GM19239 (cell line): ENCODE data around the gene UBL4A.

Experiments used
- DNase-seq: peaks from one replicate; pipeline ENCODE4 v3.0.0; 2011; ENCODE audit warnings: low spot score; ENCODE audit not compliant: insufficient read length
- FAIRE-seq: peaks from 2 replicates; lab custom pipeline; 2011; peaks lifted over from hg19 to GRCh38; lab: Jason Lieb, UNC

Gene UBL4A

DNA sequence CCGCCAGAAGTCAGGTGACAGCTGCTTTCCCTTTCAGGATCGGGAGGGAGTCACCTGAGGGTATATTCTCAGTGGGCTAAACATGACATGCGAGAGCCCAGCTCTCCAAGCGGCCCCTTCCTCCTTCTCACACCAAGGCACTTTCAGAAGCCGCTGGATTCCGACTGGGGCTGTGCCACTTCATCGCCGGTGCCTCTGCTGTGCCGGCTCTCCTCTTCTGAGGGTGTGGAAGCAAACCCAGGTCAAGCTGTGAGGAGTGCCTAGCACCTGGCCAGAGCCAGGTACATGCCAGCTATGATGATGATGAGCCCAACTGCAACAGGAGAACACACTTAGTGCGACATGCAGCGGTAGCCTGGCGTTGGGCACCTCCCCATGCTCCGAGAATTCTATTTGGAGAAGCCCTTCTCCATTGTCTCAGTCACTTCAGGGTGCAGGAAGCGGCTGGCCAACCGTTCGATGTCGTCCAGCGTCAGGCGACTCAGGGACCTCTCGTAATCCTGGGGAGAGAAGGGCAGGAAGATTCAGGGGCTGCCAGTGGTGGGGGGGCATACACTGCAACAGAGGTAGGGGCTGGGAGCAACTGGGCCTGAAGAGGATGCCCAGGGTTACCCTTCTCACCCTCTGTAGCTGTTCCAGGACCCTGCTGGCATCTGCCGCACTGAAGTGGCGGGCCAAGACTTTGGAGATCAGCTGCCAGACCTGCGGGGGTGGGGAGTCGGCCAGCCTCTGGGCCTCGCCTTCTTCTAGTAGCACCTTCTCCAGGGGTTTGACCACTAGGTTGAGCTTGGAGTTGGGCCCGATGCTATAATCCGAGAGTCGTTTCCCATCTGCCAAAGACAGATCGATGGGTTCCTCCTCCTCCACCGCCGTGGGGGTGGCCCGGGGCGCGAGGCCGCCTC lies 1.0 kb downstream of the UBL4A start:
- DNase-seq (no peak), FAIRE-seq (peak; percentile 90)

GRCh38 chrX:154484255-154485149 lies 1.9 kb downstream of the UBL4A start:
- no peak for FAIRE-seq
- DNase-seq = no peak

- FAIRE-seq = no peak
Measured at GRCh38 chrX:154483325-154483724, 3.1 kb downstream of the UBL4A start.

GRCh38 chrX:154482786-154483185 lies 3.6 kb downstream of the UBL4A start:
- DNase-seq = no peak
- no peak for FAIRE-seq

More at GRCh38 chrX:154483325-154483724, 3.1 kb downstream of the UBL4A start:
- DNase-seq = no peak

GRCh38 chrX:154481911-154482601 lies 4.4 kb downstream of the UBL4A start:
- DNase-seq = no peak
- no peak for FAIRE-seq

- FAIRE-seq = no peak
- no peak for DNase-seq
Measured at GRCh38 chrX:154481195-154481594, 5.2 kb downstream of the UBL4A start.

DNA sequence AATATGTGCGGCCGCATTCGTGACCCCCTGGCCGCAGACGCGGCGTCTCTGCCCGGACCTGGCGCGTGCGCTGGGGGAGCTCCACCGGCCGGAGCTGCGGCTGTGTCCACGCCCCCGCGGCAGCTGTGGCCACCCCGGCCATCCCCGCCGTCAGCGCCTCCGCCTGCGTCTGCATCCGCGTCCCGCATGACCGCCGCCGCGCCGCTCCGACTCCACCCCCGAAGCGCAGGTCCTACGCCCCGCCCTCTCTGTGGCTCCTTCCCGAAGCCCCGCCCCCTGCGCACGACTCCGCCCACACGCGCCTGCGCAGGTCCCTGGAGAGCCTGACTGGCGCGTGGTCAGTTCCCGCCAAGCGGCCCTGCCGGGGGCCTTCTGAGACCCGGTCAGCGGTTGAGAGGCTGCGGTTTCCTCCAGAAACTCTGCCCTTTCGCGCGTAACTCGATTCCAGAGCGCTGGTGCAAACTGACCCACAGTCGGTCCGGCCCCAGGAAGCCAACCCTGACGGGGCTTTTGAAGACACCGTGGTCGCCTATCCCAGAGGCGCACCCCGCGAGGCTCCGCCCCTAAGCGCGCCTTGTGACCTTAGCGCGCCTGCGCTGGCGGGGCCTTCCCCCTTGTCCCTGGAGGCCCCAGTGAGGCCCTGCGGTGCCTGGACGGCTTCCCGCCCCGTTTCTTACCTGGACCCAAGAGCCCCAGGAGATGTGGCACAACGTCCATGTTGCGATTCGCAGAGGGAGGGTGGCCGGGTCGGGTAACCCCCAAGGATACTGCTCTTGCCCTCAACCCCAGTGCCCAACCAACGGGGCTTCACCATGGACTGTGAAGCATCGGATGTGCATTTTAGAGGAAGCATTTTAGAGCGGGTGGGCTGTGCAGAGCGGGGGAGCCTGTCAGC lies 7.4 kb downstream of the UBL4A start, which contains the start of gene LAGE3:
LAGE3 (minus strand) TSS at position 554 of the 895 bp plus-strand sequence; CDS start at position 188, 366 bp downstream.
- FAIRE-seq (peak; percentile 98), DNase-seq (peak; percentile 82)

- DNase-seq (no peak), FAIRE-seq (no peak)
Measured at GRCh38 chrX:154477891-154478477, 8.4 kb downstream of the UBL4A start.

DNA sequence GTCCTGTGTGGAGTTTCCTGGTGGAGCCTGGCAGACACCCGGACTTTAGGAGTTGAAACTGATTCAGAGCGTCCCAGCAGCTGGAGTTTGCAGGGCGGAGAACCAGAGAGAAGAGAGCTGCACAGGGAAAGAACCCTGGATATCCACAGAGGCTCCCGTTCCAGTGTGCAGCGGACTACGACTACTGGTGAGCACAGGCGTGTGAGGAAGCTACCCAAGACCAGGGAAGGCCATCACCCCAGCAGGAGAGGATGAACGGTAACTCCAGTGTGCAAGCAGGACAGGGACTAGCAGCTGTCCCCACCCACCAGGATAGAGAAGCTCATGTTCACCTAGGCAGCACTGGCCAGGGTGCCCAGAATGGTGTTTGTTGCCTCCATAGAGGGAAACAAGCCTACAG lies 9.6 kb downstream of the UBL4A start:
- DNase-seq = no peak
- no peak for FAIRE-seq

GRCh38 chrX:154473683-154474082 lies 12.7 kb downstream of the UBL4A start:
- FAIRE-seq (no peak), DNase-seq (no peak)

GRCh38 chrX:154472685-154473632 lies 13.5 kb downstream of the UBL4A start:
- no peak for FAIRE-seq
- no peak for DNase-seq

DNA sequence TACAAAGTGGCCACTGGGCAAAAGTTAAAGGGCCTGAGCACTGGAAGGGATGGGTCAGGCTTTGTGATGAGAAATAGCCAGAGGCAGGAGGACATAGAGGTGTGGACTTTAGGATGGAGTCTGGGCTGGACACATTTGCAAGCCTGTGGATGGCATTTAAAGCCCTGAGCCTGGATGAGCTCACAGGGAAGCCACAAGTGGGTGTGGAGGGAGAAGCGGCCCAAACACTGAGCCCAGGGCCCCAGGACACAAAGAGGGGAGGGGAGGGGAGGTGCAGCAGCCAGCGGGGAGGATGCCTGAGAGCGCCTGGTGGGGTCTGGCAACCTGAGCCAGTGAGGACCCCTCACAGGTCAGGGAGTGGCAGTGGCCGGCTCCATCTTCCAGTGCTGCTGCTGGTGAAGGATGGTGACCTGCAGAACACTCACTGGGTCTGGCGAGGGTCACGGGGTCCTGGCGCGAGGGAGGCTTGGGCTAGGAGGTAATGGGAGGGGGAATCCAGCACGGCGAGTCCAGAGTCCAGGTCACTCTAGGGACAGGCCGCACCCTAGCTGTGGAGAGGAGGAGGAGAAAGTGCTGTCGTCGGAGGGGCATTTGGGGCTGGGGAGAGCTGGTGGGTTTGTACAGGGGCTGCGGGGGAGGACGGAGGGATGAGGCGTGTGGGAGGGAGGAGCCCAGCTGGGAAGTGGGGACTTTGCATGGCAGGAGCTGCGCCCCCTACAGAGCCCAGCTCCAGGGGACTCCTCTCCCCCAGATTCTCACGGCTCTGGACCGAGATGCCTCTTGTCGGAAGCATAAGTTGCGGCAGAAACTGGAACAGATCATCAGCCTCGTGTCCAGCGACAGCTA lies 14.4 kb downstream of the UBL4A start:
- FAIRE-seq = no peak
- no peak for DNase-seq

DNA sequence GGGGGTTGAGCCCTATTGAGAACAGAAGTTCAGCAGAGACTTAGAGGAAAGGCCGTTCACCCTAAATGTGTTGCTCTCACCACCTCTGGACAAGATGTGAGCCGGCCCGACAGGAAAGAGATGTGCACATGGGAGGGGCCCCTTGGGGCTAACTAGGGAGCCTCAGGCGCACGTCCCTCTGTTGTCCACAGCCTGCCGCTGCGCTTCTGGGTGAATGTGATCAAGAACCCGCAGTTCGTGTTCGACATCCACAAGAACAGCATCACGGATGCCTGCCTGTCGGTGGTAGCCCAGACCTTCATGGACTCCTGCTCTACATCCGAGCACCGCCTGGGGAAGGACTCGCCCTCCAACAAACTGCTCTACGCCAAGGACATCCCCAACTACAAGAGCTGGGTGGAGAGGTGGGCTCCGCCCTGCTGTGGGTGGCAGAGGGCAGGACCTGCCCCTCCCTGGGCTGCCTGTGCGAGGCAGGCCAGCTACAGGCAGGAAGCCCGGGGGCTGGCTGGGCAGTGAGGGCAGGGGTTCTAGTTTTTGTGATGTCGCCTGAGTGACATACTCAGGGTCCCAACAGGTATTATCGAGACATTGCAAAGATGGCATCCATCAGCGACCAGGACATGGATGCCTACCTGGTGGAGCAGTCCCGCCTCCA lies 15.4 kb downstream of the UBL4A start:
- FAIRE-seq = no peak
- DNase-seq = no peak

- DNase-seq (no peak), FAIRE-seq (no peak)
Measured at GRCh38 chrX:154470434-154470833, 16.0 kb downstream of the UBL4A start.

- DNase-seq (no peak), FAIRE-seq (no peak)
Measured at GRCh38 chrX:154469880-154470279, 16.5 kb downstream of the UBL4A start.

DNA sequence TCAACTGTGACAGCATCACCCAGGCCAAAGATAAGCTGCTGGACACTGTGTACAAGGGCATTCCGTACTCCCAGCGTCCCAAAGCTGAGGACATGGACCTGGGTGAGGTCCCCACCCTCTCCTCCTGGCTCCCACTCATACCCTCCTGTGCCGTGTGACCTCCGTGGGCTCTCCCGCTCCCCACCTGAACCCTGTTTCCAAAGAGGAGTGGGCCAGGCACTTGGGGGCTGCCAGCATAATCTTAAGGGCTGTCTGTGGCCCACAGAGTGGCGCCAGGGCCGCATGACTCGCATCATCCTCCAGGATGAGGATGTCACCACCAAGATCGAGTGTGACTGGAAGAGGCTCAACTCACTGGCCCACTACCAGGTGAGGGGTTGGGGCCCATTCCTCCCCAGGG lies 17.3 kb downstream of the UBL4A start:
- FAIRE-seq = no peak
- DNase-seq = no peak

GRCh38 chrX:154468217-154468616 lies 18.2 kb downstream of the UBL4A start:
- FAIRE-seq (no peak), DNase-seq (no peak)
